Stomach (tissue), 4 donors: ENCODE data around the gene SYNPO.

Experiments used
- CTCF ChIP-seq, 7 experiments: fragments of 450-650 bp in 4 of 7; fragments of 200-600 bp in 3 of 7; sonication (generic) in 3 of 7; IDR thresholded peaks; one replicate each; pipeline ENCODE4 v1.5.1; 2016 to 2019; ENCODE audit warnings: antibody characterized with exemption in 7 of 7, control low read depth in 2 of 7, mild to moderate bottlenecking in 1 of 7
- EP300 ChIP-seq: sonication (generic); formaldehyde crosslinking; IDR thresholded peaks from one replicate; pipeline ENCODE4 v1.6.1; 2017; ENCODE audit warnings: antibody characterized with exemption
- POLR2A ChIP-seq, 4 donors: fragments of 450-650 bp; IDR thresholded peaks; one replicate each; pipeline ENCODE4 v1.6.1; 2016; ENCODE audit warnings: antibody characterized with exemption in 4 of 4, control low read depth in 2 of 4, mild to moderate bottlenecking in 1 of 4, moderate library complexity in 1 of 4
- POLR2AphosphoS5 ChIP-seq, 3 donors: sonication (generic); formaldehyde crosslinking; IDR thresholded peaks; one replicate each; pipeline ENCODE4 v1.6.1; 2016; ENCODE audit warnings: antibody characterized with exemption in 3 of 3

DNA sequence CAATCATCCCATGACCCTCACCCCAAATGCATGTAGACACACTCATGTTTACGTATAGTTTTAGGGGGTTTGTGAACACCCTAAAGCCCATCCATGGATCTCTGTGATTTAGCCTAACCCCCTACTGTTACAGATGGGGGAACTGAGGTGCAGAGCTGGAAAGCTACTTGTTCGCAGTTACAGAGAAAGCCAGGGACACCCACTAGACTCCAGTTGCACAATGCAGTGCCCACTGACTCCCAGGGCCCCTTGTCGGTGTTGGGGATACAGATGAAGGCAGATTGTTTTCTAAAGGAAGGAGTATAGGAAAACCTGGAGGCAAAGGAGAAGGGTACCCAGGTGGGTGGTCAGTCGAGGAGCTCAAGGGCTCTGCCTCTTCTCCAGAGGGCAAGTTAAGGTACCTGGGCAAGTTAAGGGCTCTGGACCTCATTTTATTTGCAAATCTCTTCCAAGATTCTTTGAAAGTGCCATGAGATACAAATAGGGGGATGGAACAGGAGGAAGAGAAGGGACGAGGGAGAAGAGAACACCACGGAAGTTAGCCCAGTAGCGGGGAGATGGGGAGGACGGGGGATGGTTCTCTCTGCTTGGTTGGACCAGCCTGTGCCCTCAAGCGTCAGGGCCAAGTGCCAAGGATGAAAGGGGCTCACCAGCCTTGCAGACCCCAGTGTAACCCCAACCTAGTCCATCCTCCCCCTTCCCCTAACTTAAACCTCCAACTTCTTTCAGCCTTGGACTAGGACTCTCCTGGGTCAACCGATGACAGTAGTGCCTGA lies 21.5 kb downstream of the SYNPO start:
- no peak for TF ChIP-seq CTCF (IDR thresholded peaks at IDR 0.05)
- no peak for TF ChIP-seq POLR2AphosphoS5 (IDR thresholded peaks at IDR 0.05)
- no peak for TF ChIP-seq POLR2A (IDR thresholded peaks at IDR 0.05)
- no peak for TF ChIP-seq EP300
